Lung (tissue), 12 donors: ENCODE results near the gene ITGA7. TPM values are rescaled to one million over a fixed set of nuclear protein-coding genes. Genes with fewer than 3 reads are reported as not detected.

Experiments used
- ATAC-seq: fragments of 200-7000 bp; cut with Tn5 transposase; one replicate; pipeline ENCODE4 v1.9.1; 2020; ENCODE audit warnings: moderate number of reproducible peaks; ENCODE audit not compliant: insufficient read depth, low FRiP score
- DNase-seq, 3 donors: peaks; one replicate each; pipeline ENCODE4 v3.0.0-alpha.2; 2013 to 2017
- H3K27ac ChIP-seq, 2 donors: one replicate each; pipeline ENCODE4 v1.5.1; 2013; ENCODE audit warnings: mild to moderate bottlenecking in 2 of 2, moderate library complexity in 2 of 2, control low read depth in 1 of 2, inconsistent platforms in 1 of 2, low read depth in 1 of 2, low read length in 1 of 2
- H3K27me3 ChIP-seq, 3 donors: one replicate each; pipeline ENCODE4 v1.5.1; 2013; ENCODE audit warnings: low read length in 2 of 3; ENCODE audit not compliant: control insufficient read depth in 3 of 3, insufficient read depth in 3 of 3
- H3K36me3 ChIP-seq, 4 donors: one replicate each; pipeline ENCODE4 v1.5.1; 2013; ENCODE audit warnings: low read length in 4 of 4, mild to moderate bottlenecking in 1 of 4, moderate library complexity in 1 of 4; ENCODE audit not compliant: control insufficient read depth in 4 of 4, insufficient read depth in 4 of 4
- H3K4me1 ChIP-seq, 5 donors: one replicate each; pipeline ENCODE4 v1.5.1; 2013; ENCODE audit warnings: low read length in 5 of 5, mild to moderate bottlenecking in 2 of 5, moderate library complexity in 1 of 5; ENCODE audit not compliant: control insufficient read depth in 5 of 5, insufficient read depth in 5 of 5
- H3K4me3 ChIP-seq: one replicate; pipeline ENCODE4 v1.5.1; 2013; ENCODE audit warnings: mild to moderate bottlenecking, control low read depth, moderate library complexity
- H3K9ac ChIP-seq, 2 donors: one replicate each; pipeline ENCODE4 v1.5.1; 2013; ENCODE audit warnings: low read length in 2 of 2, control low read depth in 1 of 2; ENCODE audit not compliant: insufficient read depth in 1 of 2
- H3K9me3 ChIP-seq, 4 donors: one replicate each; pipeline ENCODE4 v1.5.1; 2013; ENCODE audit warnings: low read length in 3 of 4, mild to moderate bottlenecking in 1 of 4, moderate library complexity in 1 of 4; ENCODE audit not compliant: control insufficient read depth in 4 of 4, insufficient read depth in 3 of 4
- WGBS, 2 donors: extraction: QIAGEN DNeasy Blood & Tissue Kit; methylation state at CpG; one replicate each; pipeline ENCODE4 v1.1.7; 2013; 5-methylcytosine and 5-hydroxymethylcytosine counted together
- polyA plus RNA-seq, 2 donors: library from polyadenylated mRNA; stranded (reverse); fragments of 200-250 nt; gene quantifications; one replicate each; pipeline ENCODE4 v1.2.1, GENCODE V29; 2013
- total RNA-seq, 2 donors: library from RNA; depleted of rRNA in 1 of 2; stranded (reverse); fragments of >200 nt in 1 of 2; gene quantifications; one replicate each; pipeline ENCODE4 v1.2.1, GENCODE V29; 2014 to 2021
- TF ChIP-seq, protein P1 (sequence below): IDR thresholded peaks from 2 replicates; pipeline ENCODE4 v1.5.1; 2012; ENCODE audit warnings: mild to moderate bottlenecking; ENCODE audit errors: control extremely low read depth, extremely low read depth
- donor health status: control.
- donor health status: control.
- donor health status: Bipolar disorder and iron deficiency.
- donor health status: healthy.
- donor health status: DM: yes; HTN: yes; CAD: no.

ITGA7 gene
- total and polyA plus RNA-seq, 4 donors = 8.2 to 28.4 (median 17.7) TPM

GRCh38 chr12:55729819-55730818 lies 22.4 kb upstream of the ITGA7 start:
- H3K4me1 ChIP-seq = peaks cover 0 to 28% (median 10%) of the 10 kb centered on the region in 5 donors
- no peaks in the 10 kb centered on the region for H3K27me3 ChIP-seq

GRCh38 chr12:55728939-55729818 lies 21.5 kb upstream of the ITGA7 start, which contains the start of gene CD63:
Gene CD63, minus strand, starts transcription at chr12:55729009. Its CDS starts 668 bp downstream, at chr12:55728341.
- Histone ChIP-seq H3K36me3 (peaks cover 5 to 24% (median 23%) of the 10 kb centered on the region in 4 donors), H3K27ac (peak within 1 kb of the TSS; percentile 98), H3K9me3 (no peaks in the 10 kb centered on the region), H3K4me3 (peak within 1 kb of the TSS; percentile 64), H3K27me3 (no peaks in the 10 kb centered on the region), H3K4me1 (peaks cover 0 to 28% (median 10%) of the 10 kb centered on the region in 5 donors), H3K9ac (peak within 1 kb of the TSS; percentile 61 to 69)
- peak; percentile 93 to 95 (median 95) for DNase-seq
- TF ChIP-seq, protein P1, sequence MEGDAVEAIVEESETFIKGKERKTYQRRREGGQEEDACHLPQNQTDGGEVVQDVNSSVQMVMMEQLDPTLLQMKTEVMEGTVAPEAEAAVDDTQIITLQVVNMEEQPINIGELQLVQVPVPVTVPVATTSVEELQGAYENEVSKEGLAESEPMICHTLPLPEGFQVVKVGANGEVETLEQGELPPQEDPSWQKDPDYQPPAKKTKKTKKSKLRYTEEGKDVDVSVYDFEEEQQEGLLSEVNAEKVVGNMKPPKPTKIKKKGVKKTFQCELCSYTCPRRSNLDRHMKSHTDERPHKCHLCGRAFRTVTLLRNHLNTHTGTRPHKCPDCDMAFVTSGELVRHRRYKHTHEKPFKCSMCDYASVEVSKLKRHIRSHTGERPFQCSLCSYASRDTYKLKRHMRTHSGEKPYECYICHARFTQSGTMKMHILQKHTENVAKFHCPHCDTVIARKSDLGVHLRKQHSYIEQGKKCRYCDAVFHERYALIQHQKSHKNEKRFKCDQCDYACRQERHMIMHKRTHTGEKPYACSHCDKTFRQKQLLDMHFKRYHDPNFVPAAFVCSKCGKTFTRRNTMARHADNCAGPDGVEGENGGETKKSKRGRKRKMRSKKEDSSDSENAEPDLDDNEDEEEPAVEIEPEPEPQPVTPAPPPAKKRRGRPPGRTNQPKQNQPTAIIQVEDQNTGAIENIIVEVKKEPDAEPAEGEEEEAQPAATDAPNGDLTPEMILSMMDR = no peak
- peak; percentile 79 for ATAC-seq
- 0 to 1% methylated on average over 39 to 61 of the region's 61 CpGs for WGBS, 2 donors

More at GRCh38 chr12:55729819-55730818, 22.4 kb upstream of the ITGA7 start:
- Histone ChIP-seq H3K36me3 (peaks cover 5 to 21% (median 16%) of the 10 kb centered on the region in 4 donors), H3K27ac (peak overlapping the region; percentile 98), H3K9ac (peak overlapping the region in 1 of 2 donors; percentile 44), H3K4me3 (peak overlapping the region; percentile 51), H3K9me3 (no peaks in the 10 kb centered on the region)
- DNase-seq (peak; percentile 61 to 76 (median 74)), ATAC-seq (peak; percentile 12)
- 3 to 4% methylated on average over 19 of the region's 19 CpGs for WGBS, 2 donors
- TF ChIP-seq, protein P1 = no peak

DNA sequence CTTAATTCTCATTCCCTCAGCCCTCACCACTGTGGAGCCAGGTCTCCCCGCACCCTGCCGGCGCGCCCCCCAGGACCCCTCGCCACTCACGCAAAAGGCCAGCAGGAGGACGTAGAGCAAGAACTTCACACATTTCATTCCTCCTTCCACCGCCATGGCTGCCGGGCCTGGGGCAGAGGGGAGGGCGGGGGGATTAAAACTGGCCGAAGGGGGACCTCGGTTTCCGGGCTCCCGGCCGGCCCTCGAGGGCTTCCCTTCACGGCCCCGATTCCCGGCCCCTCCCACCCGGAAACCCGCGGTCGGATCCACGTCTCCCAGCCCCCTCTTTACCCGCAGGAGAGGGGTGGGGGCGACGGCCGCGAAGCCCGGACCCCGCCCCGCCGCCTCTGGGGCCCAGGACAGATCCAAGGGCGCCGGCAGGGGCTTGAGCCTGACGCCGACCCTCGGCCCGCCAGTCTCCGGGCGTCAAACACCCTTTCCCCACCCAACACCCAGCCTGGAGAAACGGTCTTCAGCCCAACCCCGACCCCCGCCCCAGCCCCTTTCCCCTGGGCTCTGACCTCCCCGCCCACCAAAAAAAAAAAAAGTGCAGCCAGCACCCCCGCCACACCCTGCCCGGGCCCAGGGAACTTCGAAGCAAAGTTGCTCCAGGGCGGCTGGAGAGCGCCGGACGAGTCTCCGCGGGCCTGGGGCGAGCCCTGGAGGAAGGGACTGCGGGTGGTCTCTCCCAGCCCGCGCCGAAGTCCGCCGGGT lies 20.7 kb upstream of the ITGA7 start:
- H3K9ac ChIP-seq = peak overlapping the region in 1 of 2 donors; percentile 59
- peak overlapping the region; percentile 42 for H3K4me3 ChIP-seq
- peaks cover 5 to 29% (median 27%) of the 10 kb centered on the region in 4 donors for H3K36me3 ChIP-seq
- DNase-seq = peak; percentile 86 to 90 (median 87)
- H3K9me3 ChIP-seq = no peaks in the 10 kb centered on the region
- peaks cover 0 to 28% (median 10%) of the 10 kb centered on the region in 5 donors for H3K4me1 ChIP-seq
- WGBS, 2 donors = 0 to 1% methylated on average over 37 to 61 of the region's 61 CpGs
- peak overlapping the region; percentile 98 for H3K27ac ChIP-seq
- TF ChIP-seq, protein P1 = no peak
- no peaks in the 10 kb centered on the region for H3K27me3 ChIP-seq
- ATAC-seq = peak; percentile 51
